A549 (cell line): Measurements from ENCODE around the gene ZDHHC11.
"Not testable (repeated sequence)": the region's sequence is repeated elsewhere in the genome, so short reads cannot be mapped to it uniquely, and the experiment has no call there.

Experiments used
- BHLHE40 ChIP-seq: IDR thresholded peaks from 2 replicates; pipeline ENCODE4 v1.6.1; 2012; ENCODE audit warnings: low read depth, low read length, inconsistent platforms
- CHD4 ChIP-seq: fragments of 200-600 bp; sonication (generic); IDR thresholded peaks from 2 replicates; pipeline ENCODE4 v1.6.1; 2016; ENCODE audit warnings: antibody characterized with exemption, mild to moderate bottlenecking, borderline replicate concordance
- NFE2L2 ChIP-seq: fragments of 150-350 bp; conservative IDR thresholded peaks from 2 replicates; pipeline ENCODE4 v1.6.1; 2014; ENCODE audit warnings: low read length
- POLR2A ChIP-seq: IDR thresholded peaks from 2 replicates; pipeline ENCODE4 v1.6.1; 2012; ENCODE audit warnings: mild to moderate bottlenecking, low read length
- RAD21 ChIP-seq, 2 experiments: fragments of >200 bp in 1 of 2; sonication (Bioruptor Twin) in 1 of 2; formaldehyde crosslinking in 1 of 2; IDR thresholded peaks in 1 of 2; conservative IDR thresholded peaks in 1 of 2; 2 replicates in 1 of 2; 3 replicates in 1 of 2; pipeline ENCODE4 v1.6.1; 2012 to 2018; ENCODE audit warnings: inconsistent platforms in 1 of 2
- RARB ChIP-seq: fragments of 250-450 bp; sonication (Bioruptor Pico); IDR thresholded peaks from 2 replicates; pipeline ENCODE4 v1.8.0; 2021; ENCODE audit warnings: mild to moderate bottlenecking, moderate library complexity
- RFX5 ChIP-seq: fragments of 450-650 bp; IDR thresholded peaks from 2 replicates; pipeline ENCODE4 v1.7.1; 2014; ENCODE audit warnings: antibody characterized with exemption, mild to moderate bottlenecking, moderate library complexity
- SREBF2 ChIP-seq: fragments of 450-650 bp; IDR thresholded peaks from 2 replicates; pipeline ENCODE4 v1.6.1; 2014; ENCODE audit warnings: mild to moderate bottlenecking, moderate library complexity
- TF ChIP-seq, protein P1 (sequence below): fragments of >200 bp; sonication (Bioruptor Twin); formaldehyde crosslinking; IDR thresholded peaks from 3 replicates; pipeline ENCODE4 v1.5.1; 2016
- TF ChIP-seq, protein P2 (sequence below): fragments of 200-600 bp; sonication (generic); IDR thresholded peaks from 2 replicates; pipeline ENCODE4 v1.6.1; 2016; ENCODE audit warnings: antibody characterized with exemption, mild to moderate bottlenecking, moderate library complexity
- TF ChIP-seq, protein P3 (sequence below): IDR thresholded peaks from 2 replicates; pipeline ENCODE4 v1.6.1; 2012
- TF ChIP-seq, protein P4 (sequence below): fragments of 450-650 bp; IDR thresholded peaks from 2 replicates; pipeline ENCODE4 v1.6.1; 2014; ENCODE audit warnings: antibody characterized with exemption
- TF ChIP-seq, protein P5 (sequence below): fragments of >200 bp; sonication (Bioruptor Twin); formaldehyde crosslinking; IDR thresholded peaks from 3 replicates; pipeline ENCODE4 v1.6.1; 2016

DNA sequence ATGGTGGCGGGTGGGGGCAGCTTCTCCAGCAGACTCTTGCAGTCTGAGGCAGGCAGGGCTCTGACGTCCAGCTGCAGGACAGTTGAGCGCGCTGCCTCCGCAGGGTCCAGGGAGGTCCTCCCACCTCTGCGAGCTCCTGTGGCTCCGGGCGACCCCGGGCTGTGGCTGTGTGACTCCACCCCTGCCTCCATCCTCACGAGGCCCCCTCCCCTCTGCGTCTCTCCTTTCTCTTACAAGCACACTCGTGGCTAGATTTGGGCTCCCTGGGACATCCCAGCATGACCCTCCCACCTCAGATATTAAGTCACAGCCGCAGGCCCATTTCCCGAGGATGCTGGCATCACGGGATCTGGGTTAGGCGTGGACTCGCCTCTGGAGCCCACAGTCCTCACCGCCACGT, 100.6 kb downstream of the ZDHHC11 start:
- TF ChIP-seq SREBF2; POLR2A; NFE2L2; RFX5; CHD4; RAD21 (conservative IDR thresholded peaks at IDR 0.05 in 1 of 2, IDR thresholded peaks at IDR 0.05 in 1 of 2); RARB (CRISPR knock-in tag); BHLHE40: not testable (repeated sequence)
- TF ChIP-seq, protein P1, sequence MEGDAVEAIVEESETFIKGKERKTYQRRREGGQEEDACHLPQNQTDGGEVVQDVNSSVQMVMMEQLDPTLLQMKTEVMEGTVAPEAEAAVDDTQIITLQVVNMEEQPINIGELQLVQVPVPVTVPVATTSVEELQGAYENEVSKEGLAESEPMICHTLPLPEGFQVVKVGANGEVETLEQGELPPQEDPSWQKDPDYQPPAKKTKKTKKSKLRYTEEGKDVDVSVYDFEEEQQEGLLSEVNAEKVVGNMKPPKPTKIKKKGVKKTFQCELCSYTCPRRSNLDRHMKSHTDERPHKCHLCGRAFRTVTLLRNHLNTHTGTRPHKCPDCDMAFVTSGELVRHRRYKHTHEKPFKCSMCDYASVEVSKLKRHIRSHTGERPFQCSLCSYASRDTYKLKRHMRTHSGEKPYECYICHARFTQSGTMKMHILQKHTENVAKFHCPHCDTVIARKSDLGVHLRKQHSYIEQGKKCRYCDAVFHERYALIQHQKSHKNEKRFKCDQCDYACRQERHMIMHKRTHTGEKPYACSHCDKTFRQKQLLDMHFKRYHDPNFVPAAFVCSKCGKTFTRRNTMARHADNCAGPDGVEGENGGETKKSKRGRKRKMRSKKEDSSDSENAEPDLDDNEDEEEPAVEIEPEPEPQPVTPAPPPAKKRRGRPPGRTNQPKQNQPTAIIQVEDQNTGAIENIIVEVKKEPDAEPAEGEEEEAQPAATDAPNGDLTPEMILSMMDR = not testable (repeated sequence)
- TF ChIP-seq, protein P2, sequence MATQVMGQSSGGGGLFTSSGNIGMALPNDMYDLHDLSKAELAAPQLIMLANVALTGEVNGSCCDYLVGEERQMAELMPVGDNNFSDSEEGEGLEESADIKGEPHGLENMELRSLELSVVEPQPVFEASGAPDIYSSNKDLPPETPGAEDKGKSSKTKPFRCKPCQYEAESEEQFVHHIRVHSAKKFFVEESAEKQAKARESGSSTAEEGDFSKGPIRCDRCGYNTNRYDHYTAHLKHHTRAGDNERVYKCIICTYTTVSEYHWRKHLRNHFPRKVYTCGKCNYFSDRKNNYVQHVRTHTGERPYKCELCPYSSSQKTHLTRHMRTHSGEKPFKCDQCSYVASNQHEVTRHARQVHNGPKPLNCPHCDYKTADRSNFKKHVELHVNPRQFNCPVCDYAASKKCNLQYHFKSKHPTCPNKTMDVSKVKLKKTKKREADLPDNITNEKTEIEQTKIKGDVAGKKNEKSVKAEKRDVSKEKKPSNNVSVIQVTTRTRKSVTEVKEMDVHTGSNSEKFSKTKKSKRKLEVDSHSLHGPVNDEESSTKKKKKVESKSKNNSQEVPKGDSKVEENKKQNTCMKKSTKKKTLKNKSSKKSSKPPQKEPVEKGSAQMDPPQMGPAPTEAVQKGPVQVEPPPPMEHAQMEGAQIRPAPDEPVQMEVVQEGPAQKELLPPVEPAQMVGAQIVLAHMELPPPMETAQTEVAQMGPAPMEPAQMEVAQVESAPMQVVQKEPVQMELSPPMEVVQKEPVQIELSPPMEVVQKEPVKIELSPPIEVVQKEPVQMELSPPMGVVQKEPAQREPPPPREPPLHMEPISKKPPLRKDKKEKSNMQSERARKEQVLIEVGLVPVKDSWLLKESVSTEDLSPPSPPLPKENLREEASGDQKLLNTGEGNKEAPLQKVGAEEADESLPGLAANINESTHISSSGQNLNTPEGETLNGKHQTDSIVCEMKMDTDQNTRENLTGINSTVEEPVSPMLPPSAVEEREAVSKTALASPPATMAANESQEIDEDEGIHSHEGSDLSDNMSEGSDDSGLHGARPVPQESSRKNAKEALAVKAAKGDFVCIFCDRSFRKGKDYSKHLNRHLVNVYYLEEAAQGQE = not testable (repeated sequence)
- TF ChIP-seq, protein P3, sequence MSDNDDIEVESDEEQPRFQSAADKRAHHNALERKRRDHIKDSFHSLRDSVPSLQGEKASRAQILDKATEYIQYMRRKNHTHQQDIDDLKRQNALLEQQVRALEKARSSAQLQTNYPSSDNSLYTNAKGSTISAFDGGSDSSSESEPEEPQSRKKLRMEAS = not testable (repeated sequence)
- TF ChIP-seq, protein P4, sequence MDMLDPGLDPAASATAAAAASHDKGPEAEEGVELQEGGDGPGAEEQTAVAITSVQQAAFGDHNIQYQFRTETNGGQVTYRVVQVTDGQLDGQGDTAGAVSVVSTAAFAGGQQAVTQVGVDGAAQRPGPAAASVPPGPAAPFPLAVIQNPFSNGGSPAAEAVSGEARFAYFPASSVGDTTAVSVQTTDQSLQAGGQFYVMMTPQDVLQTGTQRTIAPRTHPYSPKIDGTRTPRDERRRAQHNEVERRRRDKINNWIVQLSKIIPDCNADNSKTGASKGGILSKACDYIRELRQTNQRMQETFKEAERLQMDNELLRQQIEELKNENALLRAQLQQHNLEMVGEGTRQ = not testable (repeated sequence)
- TF ChIP-seq, protein P5, sequence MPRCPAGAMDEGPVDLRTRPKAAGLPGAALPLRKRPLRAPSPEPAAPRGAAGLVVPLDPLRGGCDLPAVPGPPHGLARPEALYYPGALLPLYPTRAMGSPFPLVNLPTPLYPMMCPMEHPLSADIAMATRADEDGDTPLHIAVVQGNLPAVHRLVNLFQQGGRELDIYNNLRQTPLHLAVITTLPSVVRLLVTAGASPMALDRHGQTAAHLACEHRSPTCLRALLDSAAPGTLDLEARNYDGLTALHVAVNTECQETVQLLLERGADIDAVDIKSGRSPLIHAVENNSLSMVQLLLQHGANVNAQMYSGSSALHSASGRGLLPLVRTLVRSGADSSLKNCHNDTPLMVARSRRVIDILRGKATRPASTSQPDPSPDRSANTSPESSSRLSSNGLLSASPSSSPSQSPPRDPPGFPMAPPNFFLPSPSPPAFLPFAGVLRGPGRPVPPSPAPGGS = not testable (repeated sequence)
